Posterior cingulate gyrus (tissue), 11 donors: Measurements from ENCODE around the gene EMP3.
A peak's percentile ranks its signal among the peaks of the same experiment; 100 is the strongest.
"Not testable (repeated sequence)": the region's sequence is repeated elsewhere in the genome, so short reads cannot be mapped to it uniquely, and the experiment has no call there.

Experiments
- DNase-seq, 10 donors: peaks; one replicate each; pipeline versions ENCODE4 v3.0.0 to v3.0.0-alpha.2; 2020 to 2021; ENCODE audit warnings: mixed read lengths in 3 of 10
- intact Hi-C: fragments of 100-400 bp; cut with DNase I; formaldehyde crosslinking; loops from one replicate; pipeline ENCODE4 v1.15.1; 2023

The EMP3 gene

GRCh38 chr19:48325265-48325910 lies at the start of gene EMP3:
TSS of gene EMP3 (plus strand) at chr19:48325552. CDS start at chr19:48326845, 1,293 bp downstream.
- intact Hi-C loops = no loop called here
- peak in 3 of 10 donors; percentile 26 to 77 (median 68) for DNase-seq

- intact Hi-C loops = no loop called here
- peak in 2 of 10 donors; percentile 49 to 73 for DNase-seq
Observed at GRCh38 chr19:48279747-48280146, 45.6 kb upstream of the EMP3 start.

GRCh38 chr19:48283908-48284307 lies 41.4 kb upstream of the EMP3 start:
- DNase-seq = peak in 1 of 10 donors; percentile 10
- intact Hi-C loops = no loop called here

- intact Hi-C loops = no loop called here
- peak in 1 of 10 donors; percentile 14 for DNase-seq
Observed at GRCh38 chr19:48284896-48285295, 40.5 kb upstream of the EMP3 start.

- intact Hi-C loops = no loop called here
- peak in 3 of 10 donors; percentile 12 to 23 (median 18) for DNase-seq
Observed at GRCh38 chr19:48287748-48288147, 37.6 kb upstream of the EMP3 start.

GRCh38 chr19:48290401-48290770 lies 35.0 kb upstream of the EMP3 start:
- intact Hi-C loops = no loop called here
- DNase-seq = peak in 2 of 10 donors; percentile 20 to 35

- peak; percentile 54 to 96 (median 78) for DNase-seq
- intact Hi-C loops = loop anchor here (1.0 kb wide), 1 partner anchor 24 kb away; no protein-coding TSS in a partner anchor
Observed at GRCh38 chr19:48290771-48291488, 34.4 kb upstream of the EMP3 start.

GRCh38 chr19:48291489-48291815 lies 33.9 kb upstream of the EMP3 start:
- peak in 1 of 10 donors; percentile 8 for DNase-seq
- intact Hi-C loops = loop anchor here (1.0 kb wide), 1 partner anchor 24 kb away; no protein-coding TSS in a partner anchor

GRCh38 chr19:48292798-48293197 lies 32.6 kb upstream of the EMP3 start:
- peak in 2 of 10 donors; percentile 2 to 8 for DNase-seq
- intact Hi-C loops = no loop called here

- peak in 2 of 10 donors; percentile 2 to 19 for DNase-seq
- intact Hi-C loops = no loop called here
Observed at GRCh38 chr19:48295458-48295857, 29.9 kb upstream of the EMP3 start.

- intact Hi-C loops = no loop called here
Observed at GRCh38 chr19:48296963-48297734, 28.2 kb upstream of the EMP3 start.

GRCh38 chr19:48297975-48298374 lies 27.4 kb upstream of the EMP3 start:
- intact Hi-C loops = no loop called here
- DNase-seq = no peak

More at GRCh38 chr19:48296963-48297734, 28.2 kb upstream of the EMP3 start:
- DNase-seq = peak in 2 of 10 donors; percentile 35 to 83

- intact Hi-C loops = no loop called here
- no peak for DNase-seq
Observed at GRCh38 chr19:48301886-48302599, 23.3 kb upstream of the EMP3 start.

GRCh38 chr19:48302600-48302959 lies 22.8 kb upstream of the EMP3 start:
- peak in 1 of 10 donors; percentile 62 for DNase-seq
- intact Hi-C loops = no loop called here

- intact Hi-C loops = no loop called here
- peak in 2 of 10 donors; percentile 26 to 79 for DNase-seq
Observed at GRCh38 chr19:48303367-48303766, 22.0 kb upstream of the EMP3 start.

GRCh38 chr19:48303866-48304265 lies 21.5 kb upstream of the EMP3 start:
- DNase-seq = peak in 1 of 10 donors; percentile 56

GRCh38 chr19:48308631-48309586 lies 16.4 kb upstream of the EMP3 start:
- peak in 6 of 10 donors; percentile 22 to 95 (median 50) for DNase-seq
- intact Hi-C loops = no loop called here

More at GRCh38 chr19:48303866-48304265, 21.5 kb upstream of the EMP3 start:
- intact Hi-C loops = no loop called here

- intact Hi-C loops = not testable (repeated sequence)
- peak in 1 of 10 donors; percentile 49 for DNase-seq
Observed at GRCh38 chr19:48309731-48310130, 15.6 kb upstream of the EMP3 start.

GRCh38 chr19:48310227-48310626 lies 15.1 kb upstream of the EMP3 start:
- intact Hi-C loops = no loop called here
- DNase-seq = no peak
